GM12865 (cell line): Measurements from ENCODE around the gene NUTF2.
"Not testable (repeated sequence)": the region's sequence is repeated elsewhere in the genome, so short reads cannot be mapped to it uniquely, and the experiment has no call there.

ENCODE experiments used
- DNase-seq: peaks from one replicate; pipeline ENCODE4 v3.0.0; 2010; ENCODE audit warnings: low read depth
- H3K4me3 ChIP-seq: 2 replicates; pipeline ENCODE4 v1.5.1; 2011; ENCODE audit warnings: mild to moderate bottlenecking, low read depth, low read length, control low read depth
- TF ChIP-seq, protein P1 (sequence below): IDR thresholded peaks from 2 replicates; pipeline ENCODE4 v1.5.1; 2011; ENCODE audit warnings: low read length, control low read depth, low read depth, inconsistent platforms; ENCODE audit not compliant: insufficient read depth; ENCODE audit errors: missing control alignments

The NUTF2 gene

DNA sequence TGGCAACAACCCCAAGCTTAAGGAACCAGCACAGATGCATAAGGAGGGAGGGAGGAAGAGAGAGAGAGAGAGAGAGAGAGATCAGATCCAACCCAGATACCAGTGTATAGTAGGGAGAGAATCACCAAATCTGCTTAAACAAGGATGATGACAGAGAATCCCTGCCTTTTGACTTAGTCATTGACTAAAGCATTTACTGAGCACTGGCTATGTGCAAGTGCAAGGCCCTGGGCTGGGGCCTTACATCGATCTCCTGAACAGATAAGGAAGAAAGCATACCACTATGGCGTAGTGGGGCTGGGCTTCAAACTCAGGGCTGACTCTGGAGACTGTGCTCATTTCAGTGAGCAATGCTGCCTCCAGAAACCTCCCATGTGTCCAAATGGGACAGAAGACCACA is 24.2 kb upstream of the NUTF2 start:
- no peak for DNase-seq
- H3K4me3 ChIP-seq = no peak overlapping the region
- TF ChIP-seq, protein P1, sequence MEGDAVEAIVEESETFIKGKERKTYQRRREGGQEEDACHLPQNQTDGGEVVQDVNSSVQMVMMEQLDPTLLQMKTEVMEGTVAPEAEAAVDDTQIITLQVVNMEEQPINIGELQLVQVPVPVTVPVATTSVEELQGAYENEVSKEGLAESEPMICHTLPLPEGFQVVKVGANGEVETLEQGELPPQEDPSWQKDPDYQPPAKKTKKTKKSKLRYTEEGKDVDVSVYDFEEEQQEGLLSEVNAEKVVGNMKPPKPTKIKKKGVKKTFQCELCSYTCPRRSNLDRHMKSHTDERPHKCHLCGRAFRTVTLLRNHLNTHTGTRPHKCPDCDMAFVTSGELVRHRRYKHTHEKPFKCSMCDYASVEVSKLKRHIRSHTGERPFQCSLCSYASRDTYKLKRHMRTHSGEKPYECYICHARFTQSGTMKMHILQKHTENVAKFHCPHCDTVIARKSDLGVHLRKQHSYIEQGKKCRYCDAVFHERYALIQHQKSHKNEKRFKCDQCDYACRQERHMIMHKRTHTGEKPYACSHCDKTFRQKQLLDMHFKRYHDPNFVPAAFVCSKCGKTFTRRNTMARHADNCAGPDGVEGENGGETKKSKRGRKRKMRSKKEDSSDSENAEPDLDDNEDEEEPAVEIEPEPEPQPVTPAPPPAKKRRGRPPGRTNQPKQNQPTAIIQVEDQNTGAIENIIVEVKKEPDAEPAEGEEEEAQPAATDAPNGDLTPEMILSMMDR = no peak

DNA sequence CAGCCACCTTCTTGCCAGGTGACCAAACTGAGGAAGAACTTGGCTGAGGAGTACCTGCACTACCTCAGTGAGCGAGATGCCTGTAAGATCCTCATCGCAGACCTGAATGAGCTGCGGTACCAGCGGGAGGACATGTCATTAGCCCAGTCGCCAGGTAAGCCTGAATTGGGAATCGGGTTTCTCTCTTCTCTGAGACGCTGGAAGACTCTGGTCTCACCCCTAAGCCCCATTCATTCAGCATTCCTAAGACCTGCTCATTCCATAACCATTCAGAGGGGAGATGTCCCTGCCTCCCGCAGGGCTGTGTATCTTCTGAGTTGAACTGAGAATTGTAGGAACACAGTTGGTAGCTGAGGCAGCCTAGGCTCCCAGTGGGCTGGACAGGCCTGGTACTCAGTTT is 21.6 kb upstream of the NUTF2 start:
- no peak for DNase-seq
- TF ChIP-seq, protein P1 = no peak
- H3K4me3 ChIP-seq = no peak overlapping the region

DNA sequence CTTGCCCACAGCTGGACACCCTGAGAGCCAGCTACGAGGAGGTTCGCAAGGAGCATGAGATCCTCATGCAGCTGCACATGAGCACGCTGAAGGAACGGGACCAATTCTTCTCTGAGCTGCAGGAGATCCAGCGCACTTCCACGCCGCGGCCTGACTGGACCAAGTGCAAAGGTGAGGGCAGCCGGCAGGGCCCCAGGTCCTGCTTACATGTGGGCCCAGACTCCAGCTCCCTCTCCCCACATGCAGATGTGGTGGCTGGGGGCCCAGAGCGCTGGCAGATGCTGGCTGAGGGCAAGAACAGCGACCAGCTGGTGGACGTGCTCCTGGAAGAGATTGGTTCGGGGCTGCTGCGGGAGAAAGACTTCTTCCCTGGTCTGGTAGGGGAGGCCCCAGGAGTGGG is 20.8 kb upstream of the NUTF2 start:
- no peak overlapping the region for H3K4me3 ChIP-seq
- TF ChIP-seq, protein P1 = no peak
- no peak for DNase-seq

DNA sequence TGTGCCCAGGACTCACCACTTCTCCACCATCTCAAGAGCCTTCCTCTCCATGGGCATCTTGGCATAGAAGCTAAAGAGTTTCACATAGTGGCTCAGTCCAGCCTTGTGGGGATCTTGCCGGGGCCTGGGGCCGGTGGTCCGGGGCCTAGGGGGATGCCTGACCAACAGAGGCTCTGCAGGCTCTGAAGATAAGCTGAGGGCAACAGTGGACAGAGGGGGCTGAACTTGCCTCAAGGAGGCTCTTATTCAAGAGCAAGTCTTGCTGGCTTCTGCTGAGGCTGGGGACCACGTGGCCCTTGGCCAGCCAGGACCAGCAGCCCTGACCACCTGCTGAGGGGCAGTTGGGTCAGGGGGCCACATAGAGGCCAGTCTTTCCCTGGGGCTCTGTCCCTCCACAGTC is 18.1 kb upstream of the NUTF2 start:
- TF ChIP-seq, protein P1 = no peak
- DNase-seq = no peak

DNA sequence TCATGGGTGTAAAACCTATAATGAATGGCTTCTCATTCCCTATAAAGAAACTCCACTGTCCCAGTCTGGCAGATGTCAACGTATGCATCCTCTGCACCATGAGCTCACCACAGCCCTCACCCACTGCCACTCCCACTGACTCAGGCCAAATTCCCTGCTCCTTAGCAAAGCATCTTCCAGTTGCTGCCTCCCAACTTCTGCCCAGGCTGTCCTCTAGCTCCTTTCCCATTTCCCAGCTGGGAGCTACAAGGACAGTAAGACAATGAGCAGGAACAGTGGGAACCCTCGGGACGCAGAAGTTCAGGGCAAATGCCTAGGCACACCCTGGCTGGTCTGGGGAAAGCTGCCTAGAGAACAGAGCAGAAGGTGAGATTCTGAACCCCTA is 13.7 kb upstream of the NUTF2 start:
- peak overlapping the region; percentile 94 for H3K4me3 ChIP-seq
- DNase-seq = no peak
- TF ChIP-seq, protein P1 = no peak

More for the DNA sequence above, 18.1 kb upstream of the NUTF2 start:
- H3K4me3 ChIP-seq = no peak overlapping the region

DNA sequence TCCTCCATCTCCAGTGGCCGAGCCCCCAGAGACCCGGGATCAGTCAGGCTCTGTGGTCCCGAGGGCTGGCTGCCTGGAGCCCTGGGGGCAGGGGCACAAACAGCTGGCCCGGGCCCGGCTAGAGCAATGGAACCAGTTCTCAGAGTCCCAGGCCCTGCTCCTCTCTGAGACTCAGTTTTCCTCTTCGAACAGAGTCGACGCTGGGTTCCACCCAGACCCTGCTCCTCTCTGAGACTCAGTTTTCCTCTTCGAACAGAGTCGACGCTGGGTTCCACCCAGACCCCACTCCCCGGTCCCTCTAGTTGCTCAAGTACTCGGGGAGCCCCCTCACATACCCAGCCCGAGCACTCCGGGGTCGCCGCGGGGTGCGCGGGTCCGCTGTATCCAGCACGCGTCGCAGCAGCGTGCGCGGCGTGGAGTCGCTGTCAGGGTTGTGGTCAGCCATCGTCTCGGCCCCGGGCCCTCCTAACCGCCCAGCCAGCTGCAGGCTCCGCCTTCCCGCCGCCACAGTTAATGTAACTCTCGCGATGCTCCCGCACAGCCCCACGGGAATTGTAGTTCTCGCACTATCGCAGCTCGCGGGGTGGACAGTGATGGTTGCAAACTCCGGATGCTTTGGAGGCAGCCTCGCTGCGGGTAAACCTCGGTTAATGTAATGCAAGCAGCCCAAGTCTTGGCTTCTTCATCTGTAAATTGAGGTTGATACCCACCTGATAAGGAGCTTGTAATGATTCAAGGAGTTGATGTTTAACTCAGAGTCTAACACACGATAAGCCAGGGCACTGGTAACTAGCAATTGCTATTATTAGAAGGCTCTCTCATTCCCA is 13.1 kb upstream of the NUTF2 start:
- peak; percentile 94 for DNase-seq
- TF ChIP-seq, protein P1 = no peak
- peak overlapping the region; percentile 94 for H3K4me3 ChIP-seq

DNA sequence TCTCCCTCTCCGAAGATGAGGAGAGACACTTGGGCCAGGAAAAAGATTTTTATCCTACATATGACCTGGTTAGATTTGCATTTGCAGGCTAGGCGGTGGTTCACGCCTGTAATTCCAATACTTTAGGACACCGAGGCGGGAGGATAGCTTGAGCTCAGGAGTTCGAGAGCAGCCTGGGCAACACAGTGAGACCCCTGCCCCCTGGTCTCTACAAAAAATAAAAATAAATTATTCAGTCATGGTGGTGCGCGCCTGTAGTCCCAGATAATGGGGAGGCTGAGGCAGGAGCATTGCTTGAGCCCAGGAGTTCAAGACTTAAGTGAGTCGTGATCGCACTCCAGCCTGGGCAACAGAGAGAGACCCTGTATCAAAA is 12.5 kb upstream of the NUTF2 start:
- H3K4me3 ChIP-seq = peak overlapping the region; percentile 94
- TF ChIP-seq, protein P1 = no peak
- DNase-seq = no peak

DNA sequence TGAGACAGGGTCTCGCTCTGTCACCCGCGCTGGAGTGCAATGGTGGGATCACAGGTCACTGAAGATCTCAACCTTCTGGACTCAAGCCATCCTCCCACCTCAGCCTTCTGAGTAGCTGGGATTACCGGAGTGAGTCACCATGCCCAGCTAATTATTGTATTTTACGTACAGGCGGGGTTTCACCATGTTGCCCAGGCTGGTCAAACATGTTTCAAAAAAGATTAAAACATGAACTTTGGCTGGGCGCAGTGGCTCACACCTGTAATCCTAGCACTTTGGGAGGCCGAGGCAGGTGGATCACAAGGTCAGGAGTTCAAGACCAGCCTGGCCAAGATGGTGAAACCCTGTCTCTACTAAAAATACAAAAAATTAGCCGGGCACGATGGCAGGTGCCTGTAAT is 9.5 kb upstream of the NUTF2 start:
- H3K4me3 ChIP-seq, DNase-seq: not testable (repeated sequence)
